ENCODE results near the gene NEUROD6.

- no peak for TF ChIP-seq POLR2AphosphoS5 (IDR thresholded peaks at IDR 0.05)
- TF ChIP-seq, protein P1, sequence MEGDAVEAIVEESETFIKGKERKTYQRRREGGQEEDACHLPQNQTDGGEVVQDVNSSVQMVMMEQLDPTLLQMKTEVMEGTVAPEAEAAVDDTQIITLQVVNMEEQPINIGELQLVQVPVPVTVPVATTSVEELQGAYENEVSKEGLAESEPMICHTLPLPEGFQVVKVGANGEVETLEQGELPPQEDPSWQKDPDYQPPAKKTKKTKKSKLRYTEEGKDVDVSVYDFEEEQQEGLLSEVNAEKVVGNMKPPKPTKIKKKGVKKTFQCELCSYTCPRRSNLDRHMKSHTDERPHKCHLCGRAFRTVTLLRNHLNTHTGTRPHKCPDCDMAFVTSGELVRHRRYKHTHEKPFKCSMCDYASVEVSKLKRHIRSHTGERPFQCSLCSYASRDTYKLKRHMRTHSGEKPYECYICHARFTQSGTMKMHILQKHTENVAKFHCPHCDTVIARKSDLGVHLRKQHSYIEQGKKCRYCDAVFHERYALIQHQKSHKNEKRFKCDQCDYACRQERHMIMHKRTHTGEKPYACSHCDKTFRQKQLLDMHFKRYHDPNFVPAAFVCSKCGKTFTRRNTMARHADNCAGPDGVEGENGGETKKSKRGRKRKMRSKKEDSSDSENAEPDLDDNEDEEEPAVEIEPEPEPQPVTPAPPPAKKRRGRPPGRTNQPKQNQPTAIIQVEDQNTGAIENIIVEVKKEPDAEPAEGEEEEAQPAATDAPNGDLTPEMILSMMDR (IDR thresholded peaks at IDR 0.05; ENCODE audit: poor library complexity, severe bottlenecking), result no peak
- TF ChIP-seq EP300 (conservative IDR thresholded peaks at IDR 0.05; ENCODE audit: poor library complexity, severe bottlenecking), result no peak
- TF ChIP-seq EZH2 (IDR thresholded peaks at IDR 0.05; ENCODE audit: borderline replicate concordance, insufficient read depth, low read length, poor library complexity, severe bottlenecking), result no peak
- no peak for TF ChIP-seq RAD21 (conservative IDR thresholded peaks at IDR 0.05)
These were observed 13.5 kb downstream of the NEUROD6 start for GRCh38 chr7:31327071-31327470.
